ENCODE data around the gene ZBTB48.
A peak's percentile ranks its signal among the peaks of the same experiment; 100 is the strongest.

The ZBTB48 gene

GRCh38 chr1:6614019-6614928, 34.5 kb downstream of the ZBTB48 start:
- DNase-seq = peak in 3 of 4 experiments; percentile 18 to 57 (median 51)

GRCh38 chr1:6614929-6615785, 35.4 kb downstream of the ZBTB48 start:
- DNase-seq = peak in 2 of 4 experiments; percentile 12 to 47

- DNase-seq = no peak
Observed at GRCh38 chr1:6619045-6619444, 39.3 kb downstream of the ZBTB48 start.

- DNase-seq = no peak
Observed at GRCh38 chr1:6621429-6622391, 41.9 kb downstream of the ZBTB48 start.

GRCh38 chr1:6622396-6623152, 42.8 kb downstream of the ZBTB48 start:
- DNase-seq = no peak

GRCh38 chr1:6623269-6623965, 43.6 kb downstream of the ZBTB48 start:
- DNase-seq = no peak

- peak; percentile 81 to 95 (median 88) for DNase-seq
Observed at GRCh38 chr1:6624710-6625583, 45.2 kb downstream of the ZBTB48 start, which contains the start of gene THAP3. Gene THAP3 (plus strand): TSS chr1:6624868. CDS start chr1:6625219, 351 bp downstream.

GRCh38 chr1:6625584-6626149, 45.9 kb downstream of the ZBTB48 start:
- peak in 2 of 4 experiments; percentile 13 to 30 for DNase-seq

- DNase-seq = no peak
Observed at GRCh38 chr1:6627031-6627430, 47.2 kb downstream of the ZBTB48 start.

- DNase-seq = no peak
Observed at GRCh38 chr1:6627841-6628545, 48.2 kb downstream of the ZBTB48 start.

- no peak for DNase-seq
Observed at GRCh38 chr1:6628971-6629479, 49.2 kb downstream of the ZBTB48 start.

- no peak for DNase-seq
Observed at GRCh38 chr1:6630027-6630426, 50.2 kb downstream of the ZBTB48 start.

GRCh38 chr1:6631058-6631457, 51.3 kb downstream of the ZBTB48 start:
- DNase-seq = no peak

- no peak for DNase-seq
Observed at GRCh38 chr1:6632588-6633514, 53.1 kb downstream of the ZBTB48 start.

- peak; percentile 19 to 61 (median 38) for DNase-seq
Observed at GRCh38 chr1:6634371-6635052, 54.7 kb downstream of the ZBTB48 start.

GRCh38 chr1:6635161-6635909, 55.5 kb downstream of the ZBTB48 start:
- DNase-seq = no peak

Data from suppressor macrophage (primary cell).